Fibroblast of lung (primary cell): ENCODE data around the gene TFAP2C. TPM values are rescaled to one million over a fixed set of nuclear protein-coding genes. Genes with fewer than 3 reads are reported as not detected.

Experiments used
- DNase-seq, 2 donors: peaks; one replicate each; pipeline versions ENCODE4 v3.0.0 to v3.0.0-alpha.2; 2010; ENCODE audit warnings: low read depth in 2 of 2
- H2AFZ ChIP-seq: 2 replicates; pipeline ENCODE4 v1.5.1; 2012; ENCODE audit warnings: low read length, control low read depth, inconsistent platforms
- H3K27ac ChIP-seq: 2 replicates; pipeline ENCODE4 v1.5.1; 2011; ENCODE audit warnings: low read length, control low read depth; ENCODE audit not compliant: insufficient read depth
- H3K27me3 ChIP-seq: 2 replicates; pipeline ENCODE4 v1.5.1; 2011; ENCODE audit warnings: mild to moderate bottlenecking, low read length; ENCODE audit not compliant: control insufficient read depth, insufficient read depth
- H3K36me3 ChIP-seq: 2 replicates; pipeline ENCODE4 v1.5.1; 2011; ENCODE audit warnings: low read length; ENCODE audit not compliant: control insufficient read depth, insufficient read depth
- H3K4me1 ChIP-seq: 2 replicates; pipeline ENCODE4 v1.5.1; 2011; ENCODE audit warnings: low read length; ENCODE audit not compliant: control insufficient read depth, insufficient read depth; ENCODE audit errors: extremely low read depth
- H3K4me2 ChIP-seq: 2 replicates; pipeline ENCODE4 v1.5.1; 2011; ENCODE audit warnings: low read length, control low read depth; ENCODE audit not compliant: insufficient read depth; ENCODE audit errors: extremely low read depth
- H3K4me3 ChIP-seq, 4 experiments: fragments of 200-600 bp in 1 of 4; sonication (generic) in 1 of 4; replicated peaks in 1 of 4; 2 replicates each; pipeline ENCODE4 v1.5.1; 2011 to 2016; ENCODE audit warnings: low read length in 4 of 4, low read depth in 3 of 4, mild to moderate bottlenecking in 3 of 4, control low read depth in 2 of 4, inconsistent platforms in 1 of 4, mixed read lengths in 1 of 4; ENCODE audit not compliant: insufficient read depth in 1 of 4; ENCODE audit errors: control extremely low read depth in 1 of 4
- H3K79me2 ChIP-seq: 2 replicates; pipeline ENCODE4 v1.5.1; 2012; ENCODE audit warnings: mild to moderate bottlenecking, low read length, inconsistent platforms; ENCODE audit not compliant: control insufficient read depth, insufficient read depth
- H3K9ac ChIP-seq: 2 replicates; pipeline ENCODE4 v1.5.1; 2011; ENCODE audit warnings: mild to moderate bottlenecking, low read length, control low read depth; ENCODE audit not compliant: insufficient read depth
- H3K9me3 ChIP-seq: 2 replicates; pipeline ENCODE4 v1.5.1; 2012; ENCODE audit warnings: low read depth, low read length; ENCODE audit not compliant: control insufficient read depth, insufficient read depth
- H4K20me1 ChIP-seq: 2 replicates; pipeline ENCODE4 v1.5.1; 2011; ENCODE audit warnings: low read length; ENCODE audit not compliant: control insufficient read depth, insufficient read depth; ENCODE audit errors: extremely low read depth
- CTCF ChIP-seq, 2 donors: IDR thresholded peaks in 1 of 2; conservative IDR thresholded peaks in 1 of 2; 1 replicate in 1 of 2; 2 replicates in 1 of 2; pipeline ENCODE4 v1.5.1; 2011 to 2012; ENCODE audit warnings: low read length in 2 of 2, control low read depth in 1 of 2, inconsistent platforms in 1 of 2, low read depth in 1 of 2, mild to moderate bottlenecking in 1 of 2
- EZH2 ChIP-seq: IDR thresholded peaks from 2 replicates; pipeline ENCODE4 v1.5.1; 2012; ENCODE audit warnings: low read length, control low read depth, mild to moderate bottlenecking; ENCODE audit errors: missing control alignments
- polyA plus RNA-seq, 2 donors: library from polyadenylated mRNA; depleted of rRNA in 1 of 2; stranded (reverse) in 1 of 2; unstranded in 1 of 2; fragments of >200 nt; gene quantifications; 2 replicates each; pipeline ENCODE4 v1.2.1, GENCODE V29; 2011 to 2012; ENCODE audit warnings: missing spikeins in 1 of 2
- total RNA-seq: library from RNA; depleted of rRNA; stranded (reverse); fragments of >200 nt; gene quantifications from 2 replicates; pipeline ENCODE4 v1.2.1, GENCODE V29; 2014

The TFAP2C gene
- total and polyA plus RNA-seq, 2 donors (not counting 1 experiment from before 2014, with no cell fraction given) = 0.39 TPM; not detected in 1

DNA sequence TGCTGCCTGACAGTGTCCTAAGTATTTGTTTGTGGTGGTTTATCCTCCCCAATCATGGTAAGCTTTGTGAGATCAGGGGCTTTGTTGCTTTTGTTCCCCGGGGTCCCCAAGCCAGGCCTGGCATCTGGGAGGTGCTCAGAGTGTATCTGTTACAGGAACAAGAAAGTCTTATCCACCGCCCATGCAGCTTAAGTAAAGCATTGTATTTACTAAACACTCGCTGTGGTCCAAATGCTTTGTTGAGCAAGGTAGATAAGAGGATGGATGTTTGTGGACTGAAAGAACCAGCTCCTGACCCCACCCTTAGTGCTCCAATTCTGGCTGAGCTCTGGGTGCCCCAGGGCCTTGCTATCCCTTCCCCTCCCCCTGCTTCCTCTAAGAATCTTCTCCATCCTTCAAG, 19.8 kb upstream of the TFAP2C start:
- Histone ChIP-seq H3K4me2 (no peak overlapping the region), H3K79me2 (no peaks in the 10 kb centered on the region), H3K27me3 (no peaks in the 10 kb centered on the region), H3K27ac (no peak overlapping the region), H3K4me3 (no peak overlapping the region), H3K4me1 (no peaks in the 10 kb centered on the region), H3K36me3 (no peaks in the 10 kb centered on the region), H3K9ac (no peak overlapping the region), H4K20me1 (no peaks in the 10 kb centered on the region), H2AFZ (no peak overlapping the region), H3K9me3 (no peaks in the 10 kb centered on the region)
- no peak for DNase-seq
- TF ChIP-seq CTCF (conservative IDR thresholded peaks at IDR 0.05 in 1 of 2, IDR thresholded peaks at IDR 0.05 in 1 of 2; ENCODE audit: low read depth in 1 of 2, low read length in 2 of 2) (no peak), EZH2 (no peak)

- Histone ChIP-seq H4K20me1 (no peaks in the 10 kb centered on the region), H3K9ac (no peak overlapping the region), H2AFZ (no peak overlapping the region), H3K27me3 (no peaks in the 10 kb centered on the region), H3K4me3 (no peak overlapping the region), H3K9me3 (no peaks in the 10 kb centered on the region), H3K79me2 (no peaks in the 10 kb centered on the region), H3K36me3 (no peaks in the 10 kb centered on the region), H3K4me1 (no peaks in the 10 kb centered on the region), H3K27ac (no peak overlapping the region), H3K4me2 (no peak overlapping the region)
- DNase-seq = no peak
- no peak for TF ChIP-seq EZH2
- TF ChIP-seq CTCF (conservative IDR thresholded peaks at IDR 0.05 in 1 of 2, IDR thresholded peaks at IDR 0.05 in 1 of 2; ENCODE audit: low read depth in 1 of 2, low read length in 2 of 2) = no peak
These were observed 19.0 kb upstream of the TFAP2C start for GRCh38 chr20:56610098-56610497.

DNA sequence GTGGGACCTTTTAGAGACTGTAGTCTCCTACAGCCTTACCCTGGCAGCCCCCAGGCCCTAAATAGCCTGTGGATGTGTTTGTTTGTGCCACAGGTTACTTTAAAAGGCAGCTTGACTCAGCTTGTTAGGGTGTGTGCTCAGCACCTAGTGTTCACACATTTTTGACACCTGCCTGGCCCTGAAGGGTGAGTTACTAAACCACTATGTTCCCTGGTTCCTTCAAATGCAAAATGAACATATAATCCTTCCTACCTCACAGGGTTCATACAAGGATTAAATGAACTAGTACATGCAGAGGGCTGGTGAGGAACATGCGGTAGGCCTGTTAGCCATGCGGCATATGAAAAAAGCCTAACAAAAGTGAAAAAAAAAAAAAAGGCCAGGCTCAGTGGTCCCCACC, 14.9 kb upstream of the TFAP2C start:
- H3K4me1 ChIP-seq = no peaks in the 10 kb centered on the region
- H3K27me3 ChIP-seq = no peaks in the 10 kb centered on the region
- H3K4me2 ChIP-seq = no peak overlapping the region
- H2AFZ ChIP-seq = no peak overlapping the region
- TF ChIP-seq EZH2 (no peak), CTCF (conservative IDR thresholded peaks at IDR 0.05 in 1 of 2, IDR thresholded peaks at IDR 0.05 in 1 of 2; ENCODE audit: low read depth in 1 of 2, low read length in 2 of 2) (no peak)
- no peak overlapping the region for H3K9ac ChIP-seq
- no peak overlapping the region for H3K4me3 ChIP-seq
- H3K9me3 ChIP-seq = no peaks in the 10 kb centered on the region
- H3K27ac ChIP-seq = no peak overlapping the region
- no peaks in the 10 kb centered on the region for H4K20me1 ChIP-seq
- no peaks in the 10 kb centered on the region for H3K36me3 ChIP-seq
- DNase-seq = no peak
- H3K79me2 ChIP-seq = no peaks in the 10 kb centered on the region
